Stimulated activated CD8-positive, alpha-beta memory T cell treated with anti-CD3 and anti-CD28 coated beads, Interleukin-12 subunit alpha, Interleukin-12 subunit beta, amount 100 ng/mL, for 24 hours (primary cell): ENCODE results near the gene TGFBR2.
"Not testable (repeated sequence)": the region's sequence is repeated elsewhere in the genome, so short reads cannot be mapped to it uniquely, and the experiment has no call there.

ENCODE experiments used
- DNase-seq: peaks from one replicate; pipeline ENCODE4 v3.0.0-alpha.2; 2020; ENCODE audit errors: extremely low read depth

TGFBR2 gene

DNA sequence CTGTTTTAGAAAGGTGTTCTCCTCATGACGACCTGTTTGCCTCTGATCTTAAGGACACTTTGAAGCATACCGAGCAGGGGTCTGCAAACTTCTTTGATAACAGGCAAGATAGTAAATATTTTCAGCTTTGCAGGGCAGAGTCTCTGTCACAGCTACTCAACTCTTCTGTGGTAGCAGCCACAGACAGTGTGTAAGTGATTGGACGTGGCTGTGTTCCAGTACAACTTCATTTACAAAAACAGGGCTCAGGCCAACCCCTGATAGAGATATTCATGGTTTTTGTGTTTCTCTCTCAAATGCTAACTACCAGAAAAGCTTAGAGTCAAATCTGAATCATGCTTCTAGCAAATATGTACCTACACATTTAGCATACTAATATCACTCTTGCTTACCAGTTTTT is 51.5 kb downstream of the TGFBR2 start:
- no peak for DNase-seq

DNA sequence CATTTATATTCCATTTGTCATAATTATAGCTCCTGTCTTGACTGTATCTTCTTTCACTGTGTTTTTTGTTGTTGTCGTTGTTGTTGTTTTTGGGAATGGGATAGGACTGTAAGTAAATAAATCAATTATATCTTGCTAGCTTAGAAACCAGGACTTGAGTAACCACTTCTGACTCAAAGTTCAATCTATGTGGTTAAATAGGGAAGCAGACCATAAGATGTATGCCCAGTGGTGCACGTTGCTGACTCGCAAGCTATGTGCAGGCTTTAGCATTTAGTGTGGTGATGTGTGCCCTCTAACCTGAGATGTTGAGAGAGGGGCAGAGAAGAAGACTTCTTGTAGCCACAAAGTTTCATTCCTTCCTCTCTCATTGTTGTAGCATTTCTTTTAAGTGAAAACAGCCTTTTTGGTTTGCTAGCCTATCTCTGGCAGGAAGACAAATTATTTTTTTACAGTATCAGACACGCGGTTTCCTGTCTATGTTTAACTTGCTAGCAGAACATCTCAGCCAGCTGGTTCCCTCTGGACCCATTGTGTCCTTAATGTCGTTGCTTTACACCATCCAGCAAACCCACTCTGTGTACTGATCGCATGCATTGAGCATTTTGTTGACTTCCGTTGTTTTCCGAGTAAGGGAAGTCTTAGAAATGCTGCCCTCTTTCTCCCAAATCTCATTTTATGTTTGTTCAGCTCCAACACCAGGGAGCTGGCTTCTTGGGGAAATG is 52.1 kb downstream of the TGFBR2 start:
- no peak for DNase-seq

DNA sequence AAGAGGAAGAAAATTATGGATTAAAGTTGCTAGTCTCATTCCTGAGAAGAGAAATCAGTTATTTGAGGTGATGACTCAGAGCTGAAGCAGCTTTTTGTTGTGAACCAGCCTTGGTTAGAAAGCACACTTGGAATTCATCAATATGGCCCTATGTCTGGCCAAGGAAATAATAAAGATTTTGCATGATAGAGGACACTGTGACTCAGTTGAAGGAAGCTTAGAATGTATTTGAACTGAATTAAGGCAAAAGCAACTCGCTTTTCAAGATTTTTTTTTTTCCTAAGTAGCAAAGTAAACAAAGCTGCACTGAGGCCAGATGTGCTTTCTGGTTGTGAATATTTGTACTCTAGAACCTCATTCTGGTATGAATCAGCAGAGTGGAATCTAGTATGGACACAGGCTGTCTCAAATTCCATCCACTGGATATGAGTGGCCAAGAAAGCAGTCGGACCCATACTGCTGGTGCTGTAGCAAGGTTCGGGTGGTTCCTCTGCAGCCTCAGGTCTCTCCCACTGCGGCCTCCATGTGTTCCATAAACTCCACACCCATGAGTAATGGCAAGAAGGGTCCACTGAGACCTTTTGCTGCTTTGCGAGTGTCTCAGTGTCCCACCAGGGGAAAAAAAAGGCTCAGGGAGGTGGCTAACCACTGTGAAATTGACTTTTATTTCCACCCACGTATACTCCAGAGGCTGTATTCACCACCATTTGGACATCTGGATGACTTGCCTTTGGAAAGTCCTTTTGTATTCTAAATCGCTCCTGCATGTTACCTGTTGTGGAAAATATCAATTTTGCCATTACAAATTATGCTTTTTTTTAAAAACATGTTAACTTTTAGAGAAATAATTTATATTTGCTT is 53.1 kb downstream of the TGFBR2 start:
- no peak for DNase-seq

DNA sequence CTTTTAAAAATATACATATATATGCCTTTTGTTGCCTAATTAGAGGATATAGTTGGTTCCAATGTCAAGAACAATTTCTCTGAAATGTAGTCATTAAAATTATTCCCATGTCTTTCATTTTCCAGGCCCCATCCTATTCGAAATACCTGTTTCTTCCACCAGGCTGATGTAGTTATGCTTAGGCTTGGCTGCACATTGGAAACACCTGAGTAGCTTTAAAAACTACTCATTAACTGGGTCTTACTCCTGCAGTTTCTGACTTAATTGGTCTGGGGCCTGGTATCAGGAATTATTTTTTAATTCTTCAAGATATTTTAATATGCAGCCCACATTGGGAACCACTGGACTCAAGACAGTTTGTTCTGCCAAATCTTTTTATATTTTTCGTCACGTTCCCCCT is 53.7 kb downstream of the TGFBR2 start:
- DNase-seq, result no peak

DNA sequence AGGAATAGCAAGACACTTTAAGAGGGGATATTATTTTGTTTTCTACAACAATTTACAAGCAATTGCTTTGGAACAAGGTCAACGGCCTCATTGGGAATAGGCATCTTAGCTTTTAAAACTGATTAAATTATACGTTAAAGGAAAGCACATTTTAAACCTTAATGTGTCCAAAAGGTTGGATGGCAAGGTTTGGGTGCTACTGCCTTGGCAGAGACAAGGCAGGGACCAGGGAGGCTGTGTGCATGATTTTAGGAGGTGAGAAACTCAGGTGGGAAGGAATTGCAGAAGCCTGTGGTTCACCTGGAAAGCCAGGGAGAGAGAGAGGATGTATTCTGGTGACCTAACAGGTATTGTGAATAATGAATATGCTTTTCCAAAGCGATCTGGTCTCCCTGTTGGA is 54.3 kb downstream of the TGFBR2 start:
- DNase-seq, result no peak

DNA sequence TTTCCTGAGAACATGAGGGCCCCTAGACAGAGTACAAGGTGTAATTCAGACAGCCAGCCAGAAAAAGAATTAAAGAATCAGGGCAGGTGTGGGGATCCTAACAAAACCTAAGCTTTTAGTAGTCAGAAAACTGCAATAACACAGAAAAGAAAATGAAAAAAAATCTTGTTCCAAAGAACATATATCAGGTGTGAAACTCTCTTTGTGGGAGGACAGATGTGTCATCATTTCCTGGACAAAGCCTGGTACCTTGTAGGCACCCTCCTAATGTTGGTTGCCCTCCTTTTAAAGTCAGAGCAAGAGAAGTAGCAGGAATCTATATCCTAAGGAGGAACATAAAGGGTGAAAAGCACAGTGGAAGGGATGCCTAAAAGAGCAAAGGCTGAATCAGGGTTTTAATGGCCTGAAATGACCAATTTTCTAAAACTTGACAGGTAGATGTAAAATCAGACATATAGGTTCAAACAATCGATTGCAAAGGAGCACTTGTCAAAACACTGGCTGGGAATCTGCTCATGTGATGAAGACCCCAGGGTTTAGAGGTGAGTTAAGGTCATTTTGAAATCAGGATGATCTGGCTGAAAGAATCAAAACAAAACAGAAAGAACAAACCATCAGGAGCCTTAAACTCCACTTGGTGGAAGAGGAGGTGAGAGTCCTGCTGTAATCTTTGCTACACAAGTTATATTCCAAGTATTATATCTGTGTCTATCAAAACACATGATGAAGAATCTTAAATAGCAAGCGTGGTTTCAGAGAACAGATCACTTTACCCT is 54.9 kb downstream of the TGFBR2 start:
- DNase-seq, result no peak

DNA sequence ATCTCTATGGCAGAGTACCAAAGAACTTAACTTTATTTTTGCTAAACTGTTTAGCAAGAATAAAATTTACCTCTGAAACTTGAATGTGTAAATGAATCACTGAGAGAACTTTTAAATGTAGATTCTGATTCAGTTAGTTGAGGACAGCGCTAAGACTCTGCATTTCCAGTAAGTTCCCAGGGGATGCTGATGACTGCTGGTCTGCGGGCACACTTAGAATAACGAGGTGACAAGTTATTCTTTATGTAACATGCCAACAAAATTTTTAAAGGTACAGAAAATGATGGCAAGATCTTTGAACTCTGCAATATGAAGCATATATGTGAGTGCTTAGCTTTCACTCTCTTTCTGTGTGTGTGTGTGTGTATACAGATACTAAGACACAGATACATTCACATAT is 56.4 kb downstream of the TGFBR2 start:
- no peak for DNase-seq

DNA sequence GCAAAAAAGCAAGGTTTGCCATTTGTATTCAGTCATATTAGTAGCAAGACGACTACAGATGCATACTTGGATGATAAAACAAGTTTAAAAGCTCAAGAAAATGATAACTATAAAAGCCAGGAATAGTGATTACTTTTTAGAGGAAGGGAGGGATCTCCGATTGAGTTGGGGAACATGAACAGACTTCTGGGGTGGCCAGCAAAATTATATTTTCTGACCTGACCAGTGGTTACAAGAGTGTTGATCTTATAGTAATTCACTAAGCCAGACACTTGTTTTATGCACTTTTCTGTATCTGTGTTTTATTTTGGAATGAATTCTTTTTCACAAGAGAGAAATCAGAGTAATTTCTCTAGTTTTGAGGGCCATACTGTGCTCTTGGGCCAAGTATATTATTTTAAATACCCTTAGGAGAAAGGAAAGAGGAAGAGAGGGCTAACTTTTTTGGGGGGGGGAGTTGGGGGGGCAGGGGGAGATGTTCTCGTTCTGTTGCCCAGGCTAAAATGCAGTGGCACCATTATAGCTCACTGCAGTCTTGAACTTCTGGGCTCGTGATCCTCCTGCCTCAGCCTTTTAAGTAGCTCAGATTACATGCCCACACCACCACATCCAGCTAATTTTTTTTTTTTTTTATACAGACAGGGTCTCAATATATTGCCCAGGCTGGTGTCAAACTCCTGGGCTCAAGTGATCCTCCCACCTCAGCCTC is 57.3 kb downstream of the TGFBR2 start:
- no peak for DNase-seq

DNA sequence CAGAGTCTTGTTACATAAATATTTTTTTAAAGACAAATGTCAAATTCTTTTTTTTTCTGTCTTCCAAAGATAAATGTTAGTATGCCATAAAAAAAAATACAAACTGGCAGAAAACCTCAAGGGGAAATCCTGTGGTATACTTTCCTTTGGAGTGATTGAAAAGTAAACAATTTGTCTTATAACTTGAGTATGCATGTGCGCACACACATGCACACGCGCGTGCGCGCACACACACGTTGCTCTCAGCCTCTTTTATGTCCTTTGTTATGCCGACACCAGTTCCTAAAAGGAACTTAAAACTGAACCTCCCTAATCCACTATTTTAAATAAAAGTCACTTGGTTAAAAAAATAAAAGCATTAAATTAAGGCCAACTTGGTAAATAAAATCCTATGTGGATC is 58.1 kb downstream of the TGFBR2 start:
- DNase-seq, result no peak

DNA sequence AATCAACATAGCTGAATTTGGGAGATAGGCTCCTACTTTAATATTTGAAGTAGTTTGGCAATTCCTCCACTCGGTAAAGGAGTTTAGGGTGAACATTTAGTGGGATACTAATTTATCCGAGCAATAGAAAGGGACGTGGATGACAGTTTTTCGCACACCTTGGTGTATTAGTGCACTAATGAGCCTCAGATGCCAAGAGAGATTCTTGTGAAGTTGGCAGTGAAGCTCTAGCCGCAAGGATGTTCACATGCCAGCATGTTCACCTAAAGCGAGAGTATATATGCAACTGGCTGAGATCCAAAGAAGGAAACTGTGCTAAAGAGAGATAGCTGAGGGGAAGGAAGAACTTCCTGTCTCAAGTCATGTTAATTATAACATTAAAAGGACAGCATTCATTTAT is 58.5 kb downstream of the TGFBR2 start:
- DNase-seq, result no peak

DNA sequence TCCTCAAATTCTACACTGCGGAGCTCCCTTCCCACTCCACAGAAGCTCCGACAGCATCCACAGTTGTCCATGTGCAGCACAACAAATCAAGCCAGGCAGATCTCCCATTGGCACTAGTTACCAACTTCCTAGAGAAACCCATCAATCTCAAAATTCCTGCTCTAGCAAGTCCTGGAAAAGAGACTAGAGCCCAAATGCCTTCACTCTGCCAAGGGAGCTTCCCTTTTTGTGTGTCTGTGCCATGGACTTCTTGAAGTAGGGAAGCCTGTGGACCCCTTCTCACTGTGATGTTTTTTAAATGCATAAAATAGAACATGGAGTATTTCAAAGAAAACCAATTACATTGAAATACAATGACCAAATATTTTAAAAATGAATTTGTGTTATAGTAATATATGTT is 59.1 kb downstream of the TGFBR2 start:
- no peak for DNase-seq

DNA sequence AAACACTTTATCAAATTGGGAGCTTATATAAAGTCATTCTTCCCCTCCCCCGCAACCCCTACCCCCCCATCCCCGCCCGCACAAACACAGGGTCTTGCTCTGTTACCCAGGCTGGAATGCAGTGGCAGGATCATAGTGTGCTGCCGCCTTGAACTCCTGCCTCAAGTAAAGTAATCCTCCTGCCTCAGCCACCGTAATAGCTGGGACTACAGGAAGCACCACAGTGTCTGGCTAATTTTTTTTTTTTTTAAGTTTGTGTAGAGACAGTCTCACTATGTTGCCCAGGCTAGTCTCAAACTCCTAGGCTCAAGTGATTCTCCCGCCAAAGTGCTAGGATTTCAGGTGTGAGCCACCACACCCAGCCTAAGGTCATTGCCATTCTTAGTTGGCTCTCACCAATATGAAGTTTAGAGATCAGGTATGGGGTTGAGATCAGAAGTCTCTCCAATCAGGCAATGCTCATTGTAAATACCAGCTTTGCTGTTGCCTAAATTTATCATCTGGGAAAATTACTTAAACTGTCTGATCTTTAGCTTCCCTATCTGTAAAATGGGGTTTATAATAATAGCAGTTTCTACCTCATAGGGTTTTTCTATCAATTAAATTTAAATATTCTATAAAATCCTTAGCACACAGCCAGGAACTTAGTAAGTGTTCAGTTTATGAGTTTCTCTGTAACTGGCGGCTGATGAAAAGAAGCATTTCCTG is 60.3 kb downstream of the TGFBR2 start:
- no peak for DNase-seq

DNA sequence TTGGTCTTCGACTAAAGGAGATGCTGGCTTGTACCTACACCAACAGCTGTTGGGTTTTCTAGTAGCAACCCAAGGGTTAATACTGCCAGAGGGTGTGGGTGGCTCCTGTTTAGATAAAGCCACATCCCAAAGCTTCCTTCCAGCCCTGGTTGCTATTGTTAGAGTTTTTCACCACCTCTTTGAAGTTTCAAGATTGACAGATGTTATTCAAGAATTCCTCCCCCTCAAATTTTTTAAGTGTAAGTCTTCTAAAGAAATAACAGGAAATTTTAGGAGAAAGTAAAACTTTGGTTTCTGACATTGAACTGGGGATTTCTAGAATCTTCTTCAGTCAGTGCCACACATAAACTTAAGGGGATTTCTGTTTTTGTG is 60.9 kb downstream of the TGFBR2 start:
- DNase-seq, result no peak

DNA sequence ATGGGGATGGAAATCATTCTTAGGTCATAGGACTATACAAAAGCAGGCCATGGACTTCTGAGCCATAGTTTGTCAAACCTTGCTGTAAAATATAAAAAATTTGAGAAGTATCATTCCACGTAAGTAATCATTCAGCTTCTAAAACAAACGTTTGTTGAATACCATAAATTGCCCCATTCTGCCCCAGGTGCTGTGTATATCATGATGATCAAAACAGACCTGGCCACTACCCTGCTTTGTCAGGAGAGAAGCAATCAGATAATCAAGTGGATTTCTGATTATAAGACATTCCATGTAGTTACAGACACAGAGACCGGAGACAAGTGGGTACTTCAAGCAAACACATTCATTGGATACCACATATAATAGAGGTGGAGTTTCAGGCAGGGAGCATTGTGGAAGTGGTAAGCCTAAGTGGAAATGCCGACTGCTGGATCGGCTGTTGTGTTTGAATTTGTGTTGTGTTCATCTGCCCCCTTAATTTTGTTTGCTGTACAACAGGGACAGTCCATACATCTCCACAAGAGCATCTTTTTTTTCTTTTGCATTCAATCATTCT is 61.7 kb downstream of the TGFBR2 start:
- no peak for DNase-seq

DNA sequence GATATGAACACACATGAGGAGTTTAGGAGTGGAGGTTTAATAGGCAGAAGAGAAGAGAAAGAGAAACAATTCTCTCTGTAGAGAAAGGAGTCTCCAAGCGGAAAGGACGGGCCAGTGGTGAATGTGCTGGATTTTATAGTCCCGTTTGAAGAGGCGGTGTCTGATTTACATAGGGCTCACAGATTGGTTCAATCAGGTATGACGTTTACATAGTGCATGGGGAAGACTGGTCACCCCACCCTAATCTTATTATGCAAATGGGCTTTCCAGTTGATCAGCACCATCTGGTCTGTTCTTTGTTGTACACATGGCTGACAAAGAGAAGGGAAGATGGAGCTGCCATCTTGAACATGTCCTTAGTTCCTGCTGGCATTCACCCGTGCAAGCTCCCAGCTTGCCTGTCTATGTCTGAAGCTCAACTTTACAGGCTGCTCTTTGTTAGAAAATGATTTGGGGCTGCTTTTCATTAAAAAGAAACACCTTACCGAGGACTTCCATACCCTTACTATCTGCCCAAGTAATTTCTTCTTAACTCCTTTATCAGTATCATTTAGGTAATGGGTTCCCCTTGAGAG is 63.0 kb downstream of the TGFBR2 start:
- not testable (repeated sequence) for DNase-seq

DNA sequence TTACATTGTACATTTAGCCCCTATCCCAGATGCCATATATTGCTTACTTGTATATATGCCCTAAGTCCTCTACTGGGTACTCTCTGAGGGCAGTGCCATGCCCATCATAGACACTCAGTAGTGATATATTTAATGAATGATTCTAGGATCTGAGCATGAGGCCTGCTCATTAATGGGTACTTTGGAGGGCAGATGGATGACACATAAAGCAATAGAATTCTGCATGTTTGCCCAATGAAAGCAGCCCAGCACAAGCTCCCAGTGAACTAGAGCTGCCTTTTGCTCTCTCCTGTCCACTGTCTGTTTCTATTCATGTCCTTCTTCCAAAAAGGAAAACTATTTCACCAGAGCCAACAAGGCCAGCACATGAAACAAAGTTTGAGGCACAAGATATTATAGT is 63.9 kb downstream of the TGFBR2 start:
- no peak for DNase-seq

DNA sequence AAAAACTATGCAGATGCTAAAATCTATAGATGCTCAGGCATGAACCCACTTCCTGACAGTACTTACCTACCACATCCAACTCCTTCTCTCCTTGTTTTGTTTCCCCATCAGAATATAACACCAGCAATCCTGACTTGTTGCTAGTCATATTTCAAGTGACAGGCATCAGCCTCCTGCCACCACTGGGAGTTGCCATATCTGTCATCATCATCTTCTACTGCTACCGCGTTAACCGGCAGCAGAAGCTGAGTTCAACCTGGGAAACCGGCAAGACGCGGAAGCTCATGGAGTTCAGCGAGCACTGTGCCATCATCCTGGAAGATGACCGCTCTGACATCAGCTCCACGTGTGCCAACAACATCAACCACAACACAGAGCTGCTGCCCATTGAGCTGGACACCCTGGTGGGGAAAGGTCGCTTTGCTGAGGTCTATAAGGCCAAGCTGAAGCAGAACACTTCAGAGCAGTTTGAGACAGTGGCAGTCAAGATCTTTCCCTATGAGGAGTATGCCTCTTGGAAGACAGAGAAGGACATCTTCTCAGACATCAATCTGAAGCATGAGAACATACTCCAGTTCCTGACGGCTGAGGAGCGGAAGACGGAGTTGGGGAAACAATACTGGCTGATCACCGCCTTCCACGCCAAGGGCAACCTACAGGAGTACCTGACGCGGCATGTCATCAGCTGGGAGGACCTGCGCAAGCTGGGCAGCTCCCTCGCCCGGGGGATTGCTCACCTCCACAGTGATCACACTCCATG is 65.3 kb downstream of the TGFBR2 start:
- DNase-seq, result no peak

DNA sequence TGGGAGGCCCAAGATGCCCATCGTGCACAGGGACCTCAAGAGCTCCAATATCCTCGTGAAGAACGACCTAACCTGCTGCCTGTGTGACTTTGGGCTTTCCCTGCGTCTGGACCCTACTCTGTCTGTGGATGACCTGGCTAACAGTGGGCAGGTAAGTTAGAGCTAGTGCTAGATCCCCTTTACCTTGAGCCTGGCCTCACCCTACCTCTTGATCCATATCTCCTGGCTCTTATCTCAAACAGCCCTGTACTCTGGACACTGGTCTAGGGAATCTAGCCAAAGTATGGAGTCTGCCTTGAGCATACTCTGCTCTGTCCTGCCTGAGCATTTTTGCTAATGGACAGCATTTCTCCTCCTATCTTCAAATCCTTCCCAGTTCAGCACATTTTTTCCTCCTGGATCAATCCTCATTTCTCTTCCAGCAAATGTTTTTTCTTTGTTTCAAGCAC is 65.9 kb downstream of the TGFBR2 start:
- DNase-seq, result no peak

DNA sequence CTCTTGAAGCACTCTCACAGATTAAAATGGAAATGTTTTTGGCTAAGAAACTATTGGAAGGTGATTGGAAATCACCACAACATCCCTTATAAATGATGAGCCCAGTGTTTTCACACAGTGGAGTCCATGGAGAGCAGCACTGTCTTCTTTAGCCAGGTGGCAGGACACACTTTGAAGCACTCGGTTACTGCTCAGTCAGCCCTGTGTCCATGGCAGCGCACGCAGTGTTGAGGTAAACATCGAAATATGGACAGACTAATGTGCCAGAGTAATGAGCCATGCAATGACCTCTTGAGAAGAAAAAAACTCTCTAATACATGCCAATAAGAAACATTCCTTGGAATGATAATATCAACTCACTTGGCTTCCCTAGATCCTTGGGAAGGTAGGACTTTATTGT is 66.6 kb downstream of the TGFBR2 start:
- no peak for DNase-seq
